RWPE2 (cell line): Measurements from ENCODE around the gene MICA.

ENCODE experiments used
- ATAC-seq: fragments of 200-7000 bp; cut with Tn5 transposase; 3 replicates; pipeline ENCODE4 v1.9.1; 2021; ENCODE audit warnings: low read depth
- DNase-seq: peaks from one replicate; pipeline ENCODE4 v3.0.0-alpha.2; 2020; ENCODE audit warnings: low spot score
- H3K27ac ChIP-seq: fragments of 450-650 bp; 2 replicates; pipeline ENCODE4 v1.5.1; 2017; ENCODE audit warnings: mild to moderate bottlenecking; ENCODE audit not compliant: poor library complexity, severe bottlenecking
- H3K27me3 ChIP-seq: fragments of 250-450 bp; sonication (Bioruptor Pico); 2 replicates; pipeline ENCODE4 v1.5.1; 2021; ENCODE audit warnings: mild to moderate bottlenecking, moderate library complexity; ENCODE audit not compliant: insufficient read depth, poor library complexity, severe bottlenecking
- H3K36me3 ChIP-seq: fragments of 250-450 bp; sonication (Bioruptor Pico); 2 replicates; pipeline ENCODE4 v1.5.1; 2020; ENCODE audit warnings: low read depth, mild to moderate bottlenecking, moderate library complexity
- H3K4me1 ChIP-seq: fragments of 250-450 bp; sonication (Bioruptor Pico); 2 replicates; pipeline ENCODE4 v1.5.1; 2021; ENCODE audit warnings: mild to moderate bottlenecking, moderate library complexity; ENCODE audit not compliant: insufficient read depth, poor library complexity, severe bottlenecking
- H3K4me3 ChIP-seq: fragments of 250-450 bp; sonication (Bioruptor Pico); 2 replicates; pipeline ENCODE4 v1.5.1; 2021; ENCODE audit warnings: mild to moderate bottlenecking, moderate library complexity; ENCODE audit not compliant: severe bottlenecking
- H3K9me3 ChIP-seq: fragments of 250-450 bp; sonication (Bioruptor Pico); 2 replicates; pipeline ENCODE4 v1.5.1; 2021; ENCODE audit warnings: mild to moderate bottlenecking, moderate library complexity; ENCODE audit not compliant: severe bottlenecking
- CTCF ChIP-seq: fragments of 450-650 bp; IDR thresholded peaks from one replicate; pipeline ENCODE4 v1.5.1; 2017; ENCODE audit warnings: mild to moderate bottlenecking, moderate library complexity; ENCODE audit not compliant: poor library complexity, severe bottlenecking

The MICA gene

GRCh38 chr6:31414771-31415265, 11.4 kb downstream of the MICA start:
- no peaks in the 10 kb centered on the region for H3K27me3 ChIP-seq
- ATAC-seq (no peak), DNase-seq (no peak)
- H3K27ac ChIP-seq: no peak overlapping the region
- H3K9me3 ChIP-seq: no peaks in the 10 kb centered on the region
- no peaks in the 10 kb centered on the region for H3K4me1 ChIP-seq
- TF ChIP-seq CTCF: no peak
- H3K36me3 ChIP-seq: peaks cover 53% of the 10 kb centered on the region
- no peak overlapping the region for H3K4me3 ChIP-seq

- Histone ChIP-seq H3K4me3 (no peak overlapping the region), H3K36me3 (peaks cover 42% of the 10 kb centered on the region), H3K27me3 (no peaks in the 10 kb centered on the region), H3K9me3 (no peaks in the 10 kb centered on the region), H3K4me1 (no peaks in the 10 kb centered on the region), H3K27ac (no peak overlapping the region)
- DNase-seq (no peak), ATAC-seq (no peak; the same call in 2 of the 3 replicates)
- TF ChIP-seq CTCF: no peak
Measured at GRCh38 chr6:31416394-31417014, 13.1 kb downstream of the MICA start.

- Histone ChIP-seq H3K27ac (no peak overlapping the region), H3K27me3 (no peaks in the 10 kb centered on the region), H3K36me3 (peaks cover 25% of the 10 kb centered on the region), H3K4me3 (no peak overlapping the region), H3K4me1 (no peaks in the 10 kb centered on the region), H3K9me3 (no peaks in the 10 kb centered on the region)
- DNase-seq (no peak), ATAC-seq (no peak)
- TF ChIP-seq CTCF: no peak
Measured at GRCh38 chr6:31418251-31418650, 14.9 kb downstream of the MICA start.

- Histone ChIP-seq H3K27me3 (no peaks in the 10 kb centered on the region), H3K4me1 (no peaks in the 10 kb centered on the region), H3K4me3 (no peak overlapping the region), H3K27ac (no peak overlapping the region), H3K36me3 (peaks cover 14% of the 10 kb centered on the region), H3K9me3 (no peaks in the 10 kb centered on the region)
- ATAC-seq (peak; percentile 26; the same call in 1 of the 3 replicates), DNase-seq (no peak)
- TF ChIP-seq CTCF: no peak
Measured at GRCh38 chr6:31419842-31420241, 16.4 kb downstream of the MICA start.

GRCh38 chr6:31420546-31420945, 17.2 kb downstream of the MICA start:
- no peaks in the 10 kb centered on the region for H3K9me3 ChIP-seq
- peaks cover 12% of the 10 kb centered on the region for H3K36me3 ChIP-seq
- DNase-seq (no peak), ATAC-seq (no peak; the same call in 2 of the 3 replicates)
- no peak overlapping the region for H3K27ac ChIP-seq
- TF ChIP-seq CTCF: no peak
- no peaks in the 10 kb centered on the region for H3K27me3 ChIP-seq
- H3K4me1 ChIP-seq: no peaks in the 10 kb centered on the region
- no peak overlapping the region for H3K4me3 ChIP-seq
